RWPE2 (cell line): ENCODE measurements around the gene PRSS50.

ENCODE experiments used
- ATAC-seq: fragments of 200-7000 bp; cut with Tn5 transposase; 3 replicates; pipeline ENCODE4 v1.9.1; 2021; ENCODE audit warnings: low read depth
- DNase-seq: peaks from one replicate; pipeline ENCODE4 v3.0.0-alpha.2; 2020; ENCODE audit warnings: low spot score
- H3K27ac ChIP-seq: fragments of 450-650 bp; 2 replicates; pipeline ENCODE4 v1.5.1; 2017; ENCODE audit warnings: mild to moderate bottlenecking; ENCODE audit not compliant: poor library complexity, severe bottlenecking
- H3K27me3 ChIP-seq: fragments of 250-450 bp; sonication (Bioruptor Pico); 2 replicates; pipeline ENCODE4 v1.5.1; 2021; ENCODE audit warnings: mild to moderate bottlenecking, moderate library complexity; ENCODE audit not compliant: insufficient read depth, poor library complexity, severe bottlenecking
- H3K36me3 ChIP-seq: fragments of 250-450 bp; sonication (Bioruptor Pico); 2 replicates; pipeline ENCODE4 v1.5.1; 2020; ENCODE audit warnings: low read depth, mild to moderate bottlenecking, moderate library complexity
- H3K4me1 ChIP-seq: fragments of 250-450 bp; sonication (Bioruptor Pico); 2 replicates; pipeline ENCODE4 v1.5.1; 2021; ENCODE audit warnings: mild to moderate bottlenecking, moderate library complexity; ENCODE audit not compliant: insufficient read depth, poor library complexity, severe bottlenecking
- H3K4me3 ChIP-seq: fragments of 250-450 bp; sonication (Bioruptor Pico); 2 replicates; pipeline ENCODE4 v1.5.1; 2021; ENCODE audit warnings: mild to moderate bottlenecking, moderate library complexity; ENCODE audit not compliant: severe bottlenecking
- H3K9me3 ChIP-seq: fragments of 250-450 bp; sonication (Bioruptor Pico); 2 replicates; pipeline ENCODE4 v1.5.1; 2021; ENCODE audit warnings: mild to moderate bottlenecking, moderate library complexity; ENCODE audit not compliant: severe bottlenecking
- TF ChIP-seq, protein P1 (sequence below): fragments of 450-650 bp; IDR thresholded peaks from one replicate; pipeline ENCODE4 v1.5.1; 2017; ENCODE audit warnings: mild to moderate bottlenecking, moderate library complexity; ENCODE audit not compliant: poor library complexity, severe bottlenecking

The PRSS50 gene

DNA sequence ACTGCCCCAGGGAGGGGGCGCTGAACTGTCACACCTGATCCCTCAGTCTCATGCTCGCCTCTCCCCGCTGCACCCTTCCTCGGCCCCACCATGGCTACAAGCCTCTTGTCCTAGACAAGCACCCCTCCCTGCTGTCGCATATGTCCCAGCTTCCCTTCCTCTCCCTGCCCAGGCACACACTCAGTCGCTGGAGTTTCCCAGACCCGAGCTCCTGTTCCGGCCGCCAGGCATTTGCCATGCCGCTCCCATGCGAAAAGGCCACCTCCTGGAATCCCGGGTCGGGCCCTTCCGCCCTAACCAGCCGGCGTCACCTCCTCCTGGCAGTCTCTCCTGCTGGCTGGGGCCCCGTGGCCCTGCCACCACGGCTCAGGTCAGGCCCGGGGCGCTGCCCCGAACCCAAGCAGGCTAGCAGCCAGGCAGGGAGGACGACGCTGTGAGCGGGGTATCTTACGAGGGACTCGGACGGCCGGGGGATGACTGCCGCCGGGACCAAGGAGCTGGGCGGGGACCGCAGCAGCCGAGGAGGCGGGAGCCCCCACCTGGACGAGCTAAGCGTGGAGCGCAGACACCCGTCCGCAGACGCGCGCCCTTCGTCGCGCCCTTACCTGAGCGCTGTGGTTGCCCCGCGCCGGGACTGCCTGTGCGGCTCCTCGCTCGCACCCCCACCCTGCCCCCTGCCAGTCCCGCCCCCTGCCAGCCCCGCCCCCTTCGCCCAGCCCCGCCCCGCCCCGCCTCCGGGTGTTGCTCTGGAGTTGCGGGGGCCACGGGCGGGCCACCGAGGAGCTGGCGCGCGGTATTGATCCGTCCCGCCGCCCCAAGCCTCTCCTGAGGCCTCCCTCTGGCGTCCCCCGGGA, 24.4 kb downstream of the PRSS50 start, which contains the start of gene ALS2CL:
Gene ALS2CL (minus strand): TSS at position 642 of the 854 bp plus-strand sequence. CDS start 4,239 bp downstream, outside the sequence.
- H3K27ac ChIP-seq = peak within 1 kb of the TSS; percentile 97
- no peaks in the 10 kb centered on the region for H3K9me3 ChIP-seq
- H3K4me3 ChIP-seq = peak within 1 kb of the TSS; percentile 80
- H3K4me1 ChIP-seq = peaks cover 26% of the 10 kb centered on the region
- peak; percentile 51 for ATAC-seq
- DNase-seq = peak; percentile 86
- peaks cover 37% of the 10 kb centered on the region for H3K36me3 ChIP-seq
- TF ChIP-seq, protein P1, sequence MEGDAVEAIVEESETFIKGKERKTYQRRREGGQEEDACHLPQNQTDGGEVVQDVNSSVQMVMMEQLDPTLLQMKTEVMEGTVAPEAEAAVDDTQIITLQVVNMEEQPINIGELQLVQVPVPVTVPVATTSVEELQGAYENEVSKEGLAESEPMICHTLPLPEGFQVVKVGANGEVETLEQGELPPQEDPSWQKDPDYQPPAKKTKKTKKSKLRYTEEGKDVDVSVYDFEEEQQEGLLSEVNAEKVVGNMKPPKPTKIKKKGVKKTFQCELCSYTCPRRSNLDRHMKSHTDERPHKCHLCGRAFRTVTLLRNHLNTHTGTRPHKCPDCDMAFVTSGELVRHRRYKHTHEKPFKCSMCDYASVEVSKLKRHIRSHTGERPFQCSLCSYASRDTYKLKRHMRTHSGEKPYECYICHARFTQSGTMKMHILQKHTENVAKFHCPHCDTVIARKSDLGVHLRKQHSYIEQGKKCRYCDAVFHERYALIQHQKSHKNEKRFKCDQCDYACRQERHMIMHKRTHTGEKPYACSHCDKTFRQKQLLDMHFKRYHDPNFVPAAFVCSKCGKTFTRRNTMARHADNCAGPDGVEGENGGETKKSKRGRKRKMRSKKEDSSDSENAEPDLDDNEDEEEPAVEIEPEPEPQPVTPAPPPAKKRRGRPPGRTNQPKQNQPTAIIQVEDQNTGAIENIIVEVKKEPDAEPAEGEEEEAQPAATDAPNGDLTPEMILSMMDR = no peak
- H3K27me3 ChIP-seq = no peaks in the 10 kb centered on the region

GRCh38 chr3:46692566-46692990, 25.1 kb downstream of the PRSS50 start:
- DNase-seq (peak; percentile 99), ATAC-seq (peak; percentile 82)
- Histone ChIP-seq H3K27ac (peak overlapping the region; percentile 97), H3K27me3 (no peaks in the 10 kb centered on the region), H3K36me3 (peaks cover 44% of the 10 kb centered on the region), H3K4me3 (peak overlapping the region; percentile 80), H3K9me3 (no peaks in the 10 kb centered on the region), H3K4me1 (peaks cover 26% of the 10 kb centered on the region)
- TF ChIP-seq, protein P1 = no peak

DNA sequence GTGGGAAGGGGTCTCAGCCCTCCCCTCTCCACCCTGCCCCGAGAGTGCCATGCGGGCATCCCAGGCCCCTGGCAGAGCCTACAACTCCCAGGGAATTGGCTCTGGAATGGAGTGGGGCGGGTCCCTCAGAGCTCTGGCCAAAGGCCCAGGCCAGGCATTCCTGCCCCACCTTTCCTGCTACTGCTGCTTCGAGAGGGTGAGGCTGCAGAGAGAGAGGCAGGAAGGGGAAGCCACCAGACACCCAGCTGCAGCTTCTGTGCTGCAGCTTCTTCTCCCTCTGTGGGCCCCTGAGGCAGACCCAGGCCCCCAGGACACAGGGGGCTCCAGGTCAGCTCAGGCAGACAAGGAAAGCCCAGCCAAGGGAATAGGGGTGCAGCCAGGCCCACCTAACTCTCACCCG, 26.9 kb downstream of the PRSS50 start:
- TF ChIP-seq, protein P1 = no peak
- H3K36me3 ChIP-seq = peaks cover 61% of the 10 kb centered on the region
- H3K27me3 ChIP-seq = no peaks in the 10 kb centered on the region
- no peak overlapping the region for H3K4me3 ChIP-seq
- H3K4me1 ChIP-seq = peaks cover 26% of the 10 kb centered on the region
- peak; percentile 50 for ATAC-seq
- H3K9me3 ChIP-seq = no peaks in the 10 kb centered on the region
- H3K27ac ChIP-seq = peak overlapping the region; percentile 97
- no peak for DNase-seq

DNA sequence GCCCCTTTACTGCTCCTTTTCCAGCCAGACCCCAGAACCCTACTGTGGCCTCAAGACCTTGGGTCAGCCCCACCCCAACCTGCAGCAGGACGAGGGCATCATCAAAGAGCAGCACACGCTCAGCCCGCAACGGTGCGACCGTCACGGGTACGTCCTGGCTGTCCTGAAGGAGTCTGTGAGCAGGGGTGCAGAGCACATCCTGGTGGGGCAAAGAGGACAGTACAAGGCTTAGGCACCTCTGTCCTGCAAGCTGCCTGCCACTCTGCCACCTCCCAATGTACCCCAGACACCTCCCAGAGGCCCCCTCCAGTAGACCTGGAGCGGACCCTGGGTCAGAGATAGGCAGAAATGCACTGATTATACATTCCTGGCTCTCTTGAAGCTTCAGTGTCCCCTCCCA, 32.2 kb downstream of the PRSS50 start:
- H3K27ac ChIP-seq = no peak overlapping the region
- DNase-seq = no peak
- no peak overlapping the region for H3K4me3 ChIP-seq
- peaks cover 6% of the 10 kb centered on the region for H3K4me1 ChIP-seq
- no peaks in the 10 kb centered on the region for H3K27me3 ChIP-seq
- TF ChIP-seq, protein P1 = no peak
- H3K36me3 ChIP-seq = peaks cover 98% of the 10 kb centered on the region
- no peak for ATAC-seq
- no peaks in the 10 kb centered on the region for H3K9me3 ChIP-seq

GRCh38 chr3:46684891-46685290, 32.8 kb downstream of the PRSS50 start:
- Histone ChIP-seq H3K9me3 (no peaks in the 10 kb centered on the region), H3K27me3 (no peaks in the 10 kb centered on the region), H3K36me3 (peaks cover 98% of the 10 kb centered on the region), H3K4me1 (peaks cover under 1% of the 10 kb centered on the region), H3K27ac (no peak overlapping the region), H3K4me3 (no peak overlapping the region)
- TF ChIP-seq, protein P1 = no peak
- ATAC-seq = no peak
- DNase-seq = no peak
